Astrocyte (in vitro differentiated cells and primary cell): ENCODE results near the gene ROR2.

Source experiments
- EZH2 ChIP-seq: IDR thresholded peaks from 2 replicates; pipeline ENCODE4 v1.6.1; 2012; ENCODE audit warnings: mild to moderate bottlenecking, low read length, inconsistent platforms; ENCODE audit not compliant: insufficient read depth
- TF ChIP-seq, protein P1 (sequence below): IDR thresholded peaks from 2 replicates; pipeline ENCODE4 v1.5.1; 2011; ENCODE audit warnings: low read depth, mild to moderate bottlenecking, inconsistent platforms, low read length, moderate library complexity; ENCODE audit not compliant: insufficient read depth

- TF ChIP-seq, protein P1, sequence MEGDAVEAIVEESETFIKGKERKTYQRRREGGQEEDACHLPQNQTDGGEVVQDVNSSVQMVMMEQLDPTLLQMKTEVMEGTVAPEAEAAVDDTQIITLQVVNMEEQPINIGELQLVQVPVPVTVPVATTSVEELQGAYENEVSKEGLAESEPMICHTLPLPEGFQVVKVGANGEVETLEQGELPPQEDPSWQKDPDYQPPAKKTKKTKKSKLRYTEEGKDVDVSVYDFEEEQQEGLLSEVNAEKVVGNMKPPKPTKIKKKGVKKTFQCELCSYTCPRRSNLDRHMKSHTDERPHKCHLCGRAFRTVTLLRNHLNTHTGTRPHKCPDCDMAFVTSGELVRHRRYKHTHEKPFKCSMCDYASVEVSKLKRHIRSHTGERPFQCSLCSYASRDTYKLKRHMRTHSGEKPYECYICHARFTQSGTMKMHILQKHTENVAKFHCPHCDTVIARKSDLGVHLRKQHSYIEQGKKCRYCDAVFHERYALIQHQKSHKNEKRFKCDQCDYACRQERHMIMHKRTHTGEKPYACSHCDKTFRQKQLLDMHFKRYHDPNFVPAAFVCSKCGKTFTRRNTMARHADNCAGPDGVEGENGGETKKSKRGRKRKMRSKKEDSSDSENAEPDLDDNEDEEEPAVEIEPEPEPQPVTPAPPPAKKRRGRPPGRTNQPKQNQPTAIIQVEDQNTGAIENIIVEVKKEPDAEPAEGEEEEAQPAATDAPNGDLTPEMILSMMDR, result no peak
- TF ChIP-seq EZH2, result no peak
These were observed 100.3 kb downstream of the ROR2 start for GRCh38 chr9:91849694-91850093.
